Forelimb muscle (tissue), 1 donor: ENCODE data around the gene SNX22. TPM values are rescaled to one million over a fixed set of nuclear protein-coding genes. Genes with fewer than 3 reads are reported as not detected.
"Not testable (repeated sequence)": the region's sequence is repeated elsewhere in the genome, so short reads cannot be mapped to it uniquely, and the experiment has no call there.

ENCODE experiments used
- DNase-seq: peaks from one replicate; pipeline ENCODE4 v3.0.0-alpha.2; 2013; ENCODE audit warnings: low read depth
- polyA plus RNA-seq: library from polyadenylated mRNA; unstranded; fragments of 120-200 nt; gene quantifications from one replicate; pipeline ENCODE4 v1.2.1, GENCODE V29; 2013; ENCODE audit not compliant: insufficient read length

SNX22 gene
- polyA plus RNA-seq: 1.1 TPM

GRCh38 chr15:64151727-64152506 is at the start of gene SNX22:
TSS of gene SNX22 (plus strand) at chr15:64151731. CDS start at chr15:64151776, 45 bp downstream.
- no peak for DNase-seq

DNA sequence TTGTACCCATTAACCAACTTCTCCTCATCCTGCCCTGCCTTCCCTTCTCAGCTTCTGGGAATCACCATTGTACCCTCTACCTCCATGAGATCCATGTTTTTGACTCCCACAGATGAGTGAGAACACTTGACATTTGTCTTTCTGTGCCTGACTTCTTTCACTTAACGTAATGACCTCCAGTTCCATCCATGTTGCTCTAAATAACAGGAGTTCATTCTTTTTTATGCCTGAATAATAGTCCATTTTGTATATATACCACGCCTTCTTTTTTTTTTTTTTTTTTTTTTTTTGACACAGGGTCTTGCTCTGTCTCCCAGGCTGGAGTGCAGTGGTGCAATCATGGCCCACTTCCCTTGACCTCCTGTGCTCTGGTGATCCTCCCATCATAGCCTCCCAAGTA is 49.0 kb upstream of the SNX22 start:
- no peak for DNase-seq

GRCh38 chr15:64105113-64105704 is 46.3 kb upstream of the SNX22 start:
- no peak for DNase-seq

- DNase-seq: no peak
Measured at GRCh38 chr15:64107337-64107736, 44.2 kb upstream of the SNX22 start.

GRCh38 chr15:64110108-64110701 is 41.3 kb upstream of the SNX22 start:
- DNase-seq: not testable (repeated sequence)

DNA sequence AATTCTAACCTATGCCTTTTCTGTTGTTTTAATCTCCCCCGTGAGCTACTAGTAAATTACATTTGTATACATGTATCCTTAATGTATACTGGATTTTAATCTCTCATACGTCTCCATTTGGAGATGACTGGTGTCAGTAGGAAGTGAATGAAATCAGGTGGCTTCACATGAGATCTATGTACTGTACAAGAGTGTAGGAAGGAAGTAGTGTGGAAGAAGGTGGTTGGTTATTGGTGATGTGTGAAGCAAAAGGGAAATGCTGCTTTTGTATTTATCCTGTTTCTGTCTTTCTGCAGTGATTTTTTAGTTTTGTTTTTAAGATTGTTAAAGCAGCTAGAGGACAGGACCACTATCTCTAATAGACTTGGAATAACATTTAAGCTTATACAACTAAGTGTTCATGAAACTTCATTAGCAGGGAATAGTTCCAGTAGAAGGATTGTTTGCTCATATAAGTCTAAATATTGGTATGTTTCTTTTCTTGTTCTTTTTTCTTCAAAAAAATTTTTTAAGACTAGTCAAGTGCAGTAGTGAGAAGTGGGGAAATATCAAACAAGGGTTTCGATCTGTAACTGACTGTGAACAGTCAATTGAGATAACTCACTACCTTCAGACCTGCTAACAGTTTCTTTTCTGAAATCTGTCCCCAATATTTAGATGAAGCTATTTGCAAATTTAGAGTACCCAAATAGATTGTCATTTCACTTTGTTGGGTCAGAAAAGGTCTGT is 40.4 kb upstream of the SNX22 start:
- DNase-seq: no peak

- no peak for DNase-seq
Measured at GRCh38 chr15:64111679-64112050, 39.9 kb upstream of the SNX22 start.

- DNase-seq: no peak
Measured at GRCh38 chr15:64112073-64112772, 39.3 kb upstream of the SNX22 start.

DNA sequence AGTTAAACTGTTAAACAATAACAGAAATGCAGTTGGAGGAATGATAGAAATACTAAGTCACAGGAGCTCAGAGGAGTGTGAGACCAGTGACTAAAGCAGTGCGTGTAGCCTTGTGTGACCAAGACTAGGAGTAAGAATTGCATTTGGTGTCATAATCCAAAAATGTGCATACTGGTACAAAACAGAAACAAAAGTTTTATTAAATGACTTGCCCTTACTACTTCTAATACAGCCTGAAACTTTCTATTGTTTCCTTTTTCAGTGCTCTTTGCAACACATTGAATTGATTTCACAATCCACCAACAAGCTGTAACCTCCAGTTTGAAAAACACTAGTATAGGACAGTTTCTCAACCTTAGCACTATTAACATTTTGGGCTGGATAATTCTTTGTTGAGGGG is 38.6 kb upstream of the SNX22 start:
- DNase-seq: no peak

DNA sequence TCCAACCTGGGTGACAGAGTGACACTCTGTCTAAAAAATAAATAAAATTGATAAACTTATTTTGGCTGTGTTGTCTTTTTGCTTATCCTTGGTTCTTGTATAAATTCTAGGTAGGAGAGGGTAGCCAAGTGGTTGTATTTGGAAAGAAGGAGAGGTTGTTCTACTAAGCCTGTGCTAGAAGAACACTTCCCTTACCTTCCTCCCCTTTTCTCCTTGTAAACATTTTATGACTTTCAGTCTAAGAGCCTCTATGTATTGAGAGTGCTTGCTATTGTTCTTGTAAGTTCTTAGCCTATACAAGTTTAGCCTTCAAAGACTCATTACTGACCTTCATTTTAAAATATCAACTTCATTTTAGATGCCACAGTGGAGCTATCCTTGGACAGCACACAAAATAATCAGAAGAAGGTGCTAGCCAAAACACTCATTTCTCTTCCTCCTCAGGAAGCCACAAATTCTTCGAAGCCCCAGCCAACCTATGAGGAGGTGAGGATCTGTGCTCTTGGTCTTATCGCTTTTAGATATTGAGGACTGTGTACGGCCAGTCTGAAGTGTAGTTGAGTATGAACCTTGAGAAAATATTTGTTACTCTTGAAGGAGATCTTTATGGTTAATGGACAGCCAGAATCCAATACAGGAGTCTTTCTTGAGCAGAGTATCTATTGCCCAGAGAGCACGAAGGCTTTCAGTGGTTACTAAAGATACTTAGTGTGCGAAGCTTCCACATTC is 33.6 kb upstream of the SNX22 start:
- DNase-seq: no peak

DNA sequence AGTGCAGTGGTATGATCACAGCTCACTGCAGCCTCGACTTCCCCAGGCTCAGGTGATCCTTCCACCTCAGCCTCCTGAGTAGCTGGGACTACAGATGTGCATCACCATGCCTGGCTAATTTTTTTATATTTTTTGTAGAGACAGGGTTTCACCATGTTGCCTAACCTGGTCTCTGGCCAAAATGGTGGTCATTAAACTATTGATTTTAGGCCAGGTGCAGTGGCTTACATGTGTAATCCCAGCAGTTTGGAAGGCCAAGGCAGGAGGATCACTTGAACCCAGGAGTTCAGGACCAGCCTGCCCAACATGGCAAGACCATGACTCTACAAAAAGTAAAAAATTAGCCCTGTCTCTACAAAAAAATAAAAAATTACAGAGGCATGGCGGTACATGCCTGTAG is 31.2 kb upstream of the SNX22 start:
- not testable (repeated sequence) for DNase-seq

DNA sequence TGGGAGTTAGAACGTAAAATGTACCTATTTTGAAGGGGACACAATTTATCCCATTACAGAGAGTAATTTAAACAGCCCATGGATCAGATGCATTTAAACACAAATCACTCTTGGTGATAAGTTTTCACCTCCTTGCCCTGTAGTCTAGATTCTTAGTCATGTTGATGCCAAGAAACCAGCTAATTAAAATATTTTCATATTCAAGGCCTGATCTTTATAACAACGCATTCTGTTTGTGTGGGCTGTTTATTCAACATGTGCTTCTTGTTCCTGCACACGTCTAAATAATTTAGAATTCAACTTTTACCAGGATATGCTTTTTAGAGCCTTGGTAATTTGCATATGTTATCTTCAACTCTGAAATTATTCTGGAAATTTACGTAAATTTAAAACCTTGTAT is 29.9 kb upstream of the SNX22 start:
- DNase-seq: no peak

GRCh38 chr15:64122444-64122843 is 29.1 kb upstream of the SNX22 start:
- DNase-seq: no peak

DNA sequence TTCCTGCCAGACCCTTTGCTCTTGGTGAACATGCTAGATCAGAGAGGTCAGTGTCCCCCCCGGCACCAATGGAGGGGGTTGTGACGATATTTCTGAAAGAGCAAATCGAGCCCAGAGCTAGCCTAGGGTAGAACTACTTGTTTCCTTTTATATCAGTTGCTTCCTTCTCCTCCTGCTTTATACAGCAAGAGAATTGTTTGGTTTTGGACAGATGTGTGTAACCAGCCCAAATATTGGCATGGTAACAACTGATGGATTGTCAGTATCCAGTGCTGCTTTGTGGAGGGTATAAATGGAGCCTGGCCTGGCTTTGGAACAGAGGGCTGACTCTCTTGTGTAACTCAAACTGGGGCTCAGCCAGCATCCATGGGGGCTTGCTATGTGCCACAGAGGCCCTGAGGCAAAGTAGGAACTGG is 28.6 kb upstream of the SNX22 start:
- DNase-seq: no peak

GRCh38 chr15:64125978-64126377 is 25.6 kb upstream of the SNX22 start:
- no peak for DNase-seq

GRCh38 chr15:64127521-64128270 is 23.8 kb upstream of the SNX22 start:
- no peak for DNase-seq

GRCh38 chr15:64130159-64130558 is 21.4 kb upstream of the SNX22 start:
- no peak for DNase-seq

GRCh38 chr15:64131547-64131946 is 20.0 kb upstream of the SNX22 start:
- DNase-seq: no peak

DNA sequence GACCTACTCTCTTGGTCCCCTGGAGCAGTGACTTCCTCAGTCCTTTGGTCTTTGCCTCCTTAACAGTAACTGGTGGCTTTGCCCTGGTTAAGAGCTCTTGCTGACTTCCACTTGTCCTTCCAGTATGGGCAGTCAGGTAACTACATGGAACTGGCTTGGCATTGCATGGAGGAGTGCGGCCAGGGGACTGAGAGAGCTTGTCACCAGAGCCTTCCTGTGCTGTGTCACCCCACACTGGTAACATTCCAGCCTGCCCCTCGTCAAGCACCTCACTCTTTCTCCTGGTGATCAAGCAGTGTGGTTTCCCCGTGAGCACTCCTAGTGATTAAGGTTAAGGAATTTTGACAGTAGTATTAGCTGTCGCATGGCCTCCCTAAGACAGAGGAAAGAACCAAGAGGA is 19.3 kb upstream of the SNX22 start:
- no peak for DNase-seq

- DNase-seq: no peak
Measured at GRCh38 chr15:64133623-64134344, 17.7 kb upstream of the SNX22 start.
